GM18502 (cell line): ENCODE results near the gene DIAPH3.
A peak's percentile ranks its signal among the peaks of the same experiment; 100 is the strongest.

Experiments
- ATAC-seq: cut with Tn5 transposase; IDR thresholded peaks from one replicate; pipeline ENCODE4 v1.9.1; 2021; ENCODE audit warnings: mild to moderate bottlenecking; ENCODE audit not compliant: unreplicated experiment, poor library complexity

The DIAPH3 gene

GRCh38 chr13:59746291-59746962 lies 417.3 kb downstream of the DIAPH3 start:
- peak; percentile 42 for ATAC-seq

GRCh38 chr13:59745392-59745788 lies 418.3 kb downstream of the DIAPH3 start:
- peak; percentile 38 for ATAC-seq

GRCh38 chr13:59744747-59745391 lies 418.9 kb downstream of the DIAPH3 start:
- peak; percentile 61 for ATAC-seq

- ATAC-seq = no peak
Observed at GRCh38 chr13:59743195-59743594, 420.5 kb downstream of the DIAPH3 start.

GRCh38 chr13:59742467-59742866 lies 421.3 kb downstream of the DIAPH3 start:
- ATAC-seq = no peak

GRCh38 chr13:59738921-59739320 lies 424.8 kb downstream of the DIAPH3 start:
- ATAC-seq = no peak

GRCh38 chr13:59734393-59734792 lies 429.3 kb downstream of the DIAPH3 start:
- ATAC-seq = peak; percentile 100

- ATAC-seq = no peak
Observed at GRCh38 chr13:59733744-59734143, 430.0 kb downstream of the DIAPH3 start.

GRCh38 chr13:59730026-59730425 lies 433.7 kb downstream of the DIAPH3 start:
- no peak for ATAC-seq

GRCh38 chr13:59728896-59729545 lies 434.7 kb downstream of the DIAPH3 start:
- ATAC-seq = no peak

GRCh38 chr13:59721926-59722910 lies 441.5 kb downstream of the DIAPH3 start:
- ATAC-seq = no peak

- no peak for ATAC-seq
Observed at GRCh38 chr13:59715611-59716010, 448.1 kb downstream of the DIAPH3 start.

- ATAC-seq = no peak
Observed at GRCh38 chr13:59710996-59711701, 452.6 kb downstream of the DIAPH3 start.

GRCh38 chr13:59710416-59710815 lies 453.3 kb downstream of the DIAPH3 start:
- ATAC-seq = no peak

GRCh38 chr13:59706101-59706976 lies 457.4 kb downstream of the DIAPH3 start:
- peak; percentile 67 for ATAC-seq

- no peak for ATAC-seq
Observed at GRCh38 chr13:59702269-59702668, 461.5 kb downstream of the DIAPH3 start.

GRCh38 chr13:59701261-59701660 lies 462.5 kb downstream of the DIAPH3 start:
- no peak for ATAC-seq

- ATAC-seq = no peak
Observed at GRCh38 chr13:59700281-59700680, 463.4 kb downstream of the DIAPH3 start.

- ATAC-seq = no peak
Observed at GRCh38 chr13:59696271-59696670, 467.5 kb downstream of the DIAPH3 start.
